Vagina (tissue), 2 donors: ENCODE data around the gene SLC9B1. TPM values are rescaled to one million over a fixed set of nuclear protein-coding genes. Genes with fewer than 3 reads are reported as not detected.

ENCODE experiments used
- DNase-seq, 2 donors: peaks; one replicate each; pipeline ENCODE4 v3.0.0-alpha.2; 2017; ENCODE audit errors: extremely low spot score in 2 of 2
- H3K27ac ChIP-seq: fragments of 200-600 bp; sonication (generic); one replicate; pipeline ENCODE4 v1.5.1; 2019
- H3K27me3 ChIP-seq: fragments of 200-600 bp; sonication (generic); one replicate; pipeline ENCODE4 v1.5.1; 2019
- H3K36me3 ChIP-seq, 2 donors: fragments of 200-600 bp; sonication (generic); one replicate each; pipeline ENCODE4 v1.5.1; 2017 to 2019
- H3K4me1 ChIP-seq: fragments of 200-600 bp; sonication (generic); one replicate; pipeline ENCODE4 v1.5.1; 2019
- H3K4me3 ChIP-seq, 2 donors: fragments of 200-600 bp; sonication (generic); 1 replicate in 1 of 2; 2 replicates in 1 of 2; pipeline ENCODE4 v1.5.1; 2016 to 2019
- H3K9me3 ChIP-seq: fragments of 200-600 bp; sonication (generic); one replicate; pipeline ENCODE4 v1.5.1; 2019
- CTCF ChIP-seq, 3 experiments: fragments of 450-650 bp in 2 of 3; fragments of 200-600 bp in 1 of 3; sonication (generic) in 1 of 3; IDR thresholded peaks; one replicate each; pipeline ENCODE4 v1.5.1; 2017 to 2019; ENCODE audit warnings: antibody characterized with exemption in 3 of 3, mild to moderate bottlenecking in 2 of 3, moderate library complexity in 2 of 3
- POLR2A ChIP-seq, 2 donors: fragments of 450-650 bp; IDR thresholded peaks; one replicate each; pipeline ENCODE4 v1.6.1; 2017; ENCODE audit warnings: antibody characterized with exemption in 2 of 2, mild to moderate bottlenecking in 2 of 2, moderate library complexity in 2 of 2
- POLR2AphosphoS5 ChIP-seq, 2 donors: sonication (generic); formaldehyde crosslinking; IDR thresholded peaks; one replicate each; pipeline ENCODE4 v1.9.0; 2017; ENCODE audit warnings: antibody characterized with exemption in 2 of 2, mild to moderate bottlenecking in 2 of 2, low read depth in 1 of 2; ENCODE audit not compliant: insufficient read depth in 1 of 2
- intact Hi-C: fragments of 100-400 bp; cut with DNase I; formaldehyde crosslinking; loops from one replicate; pipeline ENCODE4 v1.15.1; 2023
- total RNA-seq: library from RNA; depleted of rRNA; stranded (reverse); fragments of >200 nt; gene quantifications from one replicate; pipeline ENCODE4 v1.2.3, GENCODE V29; 2016

The SLC9B1 gene
- total RNA-seq, 1 donor from 2014 or later, result not detected

- Histone ChIP-seq H3K9me3 (no peaks in the 10 kb centered on the region), H3K4me3 (no peak overlapping the region), H3K36me3 (no peaks in the 10 kb centered on the region), H3K27ac (no peak overlapping the region), H3K4me1 (no peaks in the 10 kb centered on the region), H3K27me3 (no peaks in the 10 kb centered on the region)
- TF ChIP-seq POLR2A (IDR thresholded peaks at IDR 0.05) (no peak), POLR2AphosphoS5 (IDR thresholded peaks at IDR 0.05; ENCODE audit: insufficient read depth in 1 of 2, low read depth in 1 of 2) (no peak), CTCF (IDR thresholded peaks at IDR 0.05) (no peak)
- no peak for DNase-seq
- intact Hi-C loops, result no loop called here
Observed at GRCh38 chr4:103024996-103025395, 5.5 kb upstream of the SLC9B1 start.

GRCh38 chr4:103021120-103021519, 1.6 kb upstream of the SLC9B1 start:
- Histone ChIP-seq H3K36me3 (no peaks in the 10 kb centered on the region), H3K27me3 (no peaks in the 10 kb centered on the region), H3K9me3 (no peaks in the 10 kb centered on the region), H3K4me3 (no peak overlapping the region), H3K27ac (no peak overlapping the region), H3K4me1 (peaks cover 10% of the 10 kb centered on the region)
- no peak for DNase-seq
- intact Hi-C loops, result no loop called here
- TF ChIP-seq CTCF (IDR thresholded peaks at IDR 0.05) (no peak), POLR2A (IDR thresholded peaks at IDR 0.05) (no peak), POLR2AphosphoS5 (IDR thresholded peaks at IDR 0.05; ENCODE audit: insufficient read depth in 1 of 2, low read depth in 1 of 2) (no peak)

- Histone ChIP-seq H3K36me3 (no peaks in the 10 kb centered on the region), H3K4me3 (peak overlapping the region; percentile 51 to 55), H3K4me1 (peaks cover 10% of the 10 kb centered on the region), H3K9me3 (no peaks in the 10 kb centered on the region), H3K27ac (peak overlapping the region; percentile 93), H3K27me3 (no peaks in the 10 kb centered on the region)
- DNase-seq, result no peak
- intact Hi-C loops, result loop anchor here (10.0 kb wide), 1 partner anchor 394 kb away; no protein-coding TSS in a partner anchor
- no peak for TF ChIP-seq POLR2AphosphoS5 (IDR thresholded peaks at IDR 0.05; ENCODE audit: insufficient read depth in 1 of 2, low read depth in 1 of 2)
- no peak for TF ChIP-seq CTCF (IDR thresholded peaks at IDR 0.05)
- TF ChIP-seq POLR2A (IDR thresholded peaks at IDR 0.05), result no peak
Observed at GRCh38 chr4:103018391-103019307, 856 bp downstream of the SLC9B1 start.

- Histone ChIP-seq H3K27ac (peak overlapping the region; percentile 55), H3K4me3 (no peak overlapping the region), H3K9me3 (no peaks in the 10 kb centered on the region), H3K36me3 (no peaks in the 10 kb centered on the region), H3K4me1 (peaks cover 14% of the 10 kb centered on the region), H3K27me3 (no peaks in the 10 kb centered on the region)
- TF ChIP-seq CTCF (IDR thresholded peaks at IDR 0.05) (no peak), POLR2AphosphoS5 (IDR thresholded peaks at IDR 0.05; ENCODE audit: insufficient read depth in 1 of 2, low read depth in 1 of 2) (no peak), POLR2A (IDR thresholded peaks at IDR 0.05) (no peak)
- no peak for DNase-seq
- intact Hi-C loops, result loop anchor here (10.0 kb wide), 1 partner anchor 388 kb away; no protein-coding TSS in a partner anchor
Observed at GRCh38 chr4:103012551-103012950, 7.0 kb downstream of the SLC9B1 start.

GRCh38 chr4:103012060-103012459, 7.4 kb downstream of the SLC9B1 start:
- no peak for DNase-seq
- no peak overlapping the region for H3K4me3 ChIP-seq
- H3K27me3 ChIP-seq, result no peaks in the 10 kb centered on the region
- no peaks in the 10 kb centered on the region for H3K36me3 ChIP-seq
- no peak for TF ChIP-seq POLR2AphosphoS5 (IDR thresholded peaks at IDR 0.05; ENCODE audit: insufficient read depth in 1 of 2, low read depth in 1 of 2)
- no peak for TF ChIP-seq CTCF (IDR thresholded peaks at IDR 0.05)
- no peak for TF ChIP-seq POLR2A (IDR thresholded peaks at IDR 0.05)
- no peaks in the 10 kb centered on the region for H3K9me3 ChIP-seq
- peaks cover 14% of the 10 kb centered on the region for H3K4me1 ChIP-seq
- peak overlapping the region; percentile 55 for H3K27ac ChIP-seq
- intact Hi-C loops, result loop anchor here (10.0 kb wide), 1 partner anchor 387 kb away; no protein-coding TSS in a partner anchor
